Lung microvascular endothelial cell (primary cell): ENCODE measurements around the gene SLC22A3. TPM values are rescaled to one million over a fixed set of nuclear protein-coding genes. Genes with fewer than 3 reads are reported as not detected.
"Not testable (repeated sequence)": the region's sequence is repeated elsewhere in the genome, so short reads cannot be mapped to it uniquely, and the experiment has no call there.

Experiments
- DNase-seq, 2 donors: peaks; one replicate each; pipeline versions ENCODE4 v3.0.0 to v3.0.0-alpha.2; 2010; ENCODE audit warnings: low read depth in 2 of 2
- total RNA-seq: library from RNA; depleted of rRNA; stranded (reverse); fragments of >200 nt; gene quantifications from 2 replicates; pipeline ENCODE4 v1.2.1, GENCODE V29; 2014

Gene SLC22A3
- total RNA-seq, 1 donor from 2014 or later: not detected

DNA sequence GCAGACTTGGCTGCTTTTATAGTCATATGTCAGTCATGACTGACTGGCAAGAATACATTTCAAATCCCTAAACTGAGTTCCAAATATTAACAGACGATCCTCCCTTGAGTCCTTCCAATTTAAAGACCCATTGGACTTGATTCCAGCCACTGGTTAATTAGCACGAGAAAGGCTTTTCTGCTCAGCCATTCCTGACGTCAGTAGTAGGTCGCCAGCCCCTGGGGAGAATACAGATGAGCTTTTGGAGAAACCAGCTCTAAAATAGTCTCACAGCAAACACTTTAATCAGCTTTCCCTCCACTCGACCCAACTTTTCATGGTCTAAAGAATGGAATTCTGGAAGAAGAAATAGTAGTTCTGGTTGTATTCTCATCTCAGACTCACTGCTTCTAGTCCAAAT is 91.6 kb downstream of the SLC22A3 start:
- DNase-seq: no peak

DNA sequence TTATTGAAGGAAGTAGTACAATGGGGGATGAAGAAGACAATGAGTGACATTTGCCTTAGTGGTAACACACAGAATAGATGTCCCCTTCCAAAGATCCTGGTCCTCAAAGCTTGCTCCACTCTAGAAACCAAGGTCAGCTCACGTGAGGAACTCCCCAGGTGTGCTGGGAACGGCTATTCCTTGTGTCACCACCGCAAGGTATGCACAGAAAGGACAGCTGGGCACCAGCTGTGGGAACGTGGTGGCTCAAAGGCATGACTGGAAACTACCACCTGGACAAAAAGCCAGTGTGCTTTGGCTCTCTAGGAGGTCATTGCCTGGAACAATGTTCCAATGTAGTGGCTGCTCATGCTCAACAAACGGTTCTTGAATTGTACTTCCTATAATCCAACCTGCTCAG is 94.0 kb downstream of the SLC22A3 start:
- no peak for DNase-seq

DNA sequence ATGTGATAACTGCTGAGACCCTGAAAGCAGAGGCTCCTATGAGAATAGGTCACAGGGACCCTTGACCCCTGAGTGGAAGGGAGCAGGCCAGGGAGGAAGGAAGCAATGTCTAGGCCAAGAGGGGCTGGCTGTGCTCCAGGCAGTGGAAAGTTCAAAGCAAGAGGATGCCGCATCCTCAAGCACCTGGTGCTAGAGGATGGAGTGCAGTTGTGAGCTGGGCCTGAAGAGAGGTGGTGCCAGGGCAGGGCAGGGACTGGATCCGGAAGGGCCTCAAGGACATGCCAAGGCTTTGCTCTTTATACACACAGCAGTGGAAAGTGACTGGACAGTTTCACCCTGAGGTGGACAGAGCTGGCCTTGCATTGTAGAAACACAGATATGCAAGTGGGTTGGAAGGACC is 97.0 kb downstream of the SLC22A3 start:
- DNase-seq: no peak

DNA sequence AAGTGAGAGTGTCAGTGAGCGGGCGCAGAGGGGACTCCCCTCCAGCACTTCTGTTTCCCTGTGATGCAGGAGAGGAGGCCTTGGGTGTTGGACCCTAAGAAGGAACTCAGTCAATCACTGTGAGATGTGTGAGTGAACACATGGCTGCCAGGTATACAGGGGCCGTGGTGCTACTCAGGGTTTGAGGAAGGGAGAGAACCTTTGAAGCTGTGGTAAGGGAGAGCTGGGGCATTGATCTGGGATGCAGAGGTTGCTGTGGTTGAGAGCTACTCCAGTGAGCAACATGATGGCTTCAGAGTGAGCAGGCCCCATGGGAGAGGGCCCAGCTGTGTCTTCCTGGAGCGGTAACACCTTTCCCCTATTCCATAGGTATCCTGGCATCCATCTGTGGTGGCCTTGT is 99.2 kb downstream of the SLC22A3 start:
- no peak for DNase-seq

DNA sequence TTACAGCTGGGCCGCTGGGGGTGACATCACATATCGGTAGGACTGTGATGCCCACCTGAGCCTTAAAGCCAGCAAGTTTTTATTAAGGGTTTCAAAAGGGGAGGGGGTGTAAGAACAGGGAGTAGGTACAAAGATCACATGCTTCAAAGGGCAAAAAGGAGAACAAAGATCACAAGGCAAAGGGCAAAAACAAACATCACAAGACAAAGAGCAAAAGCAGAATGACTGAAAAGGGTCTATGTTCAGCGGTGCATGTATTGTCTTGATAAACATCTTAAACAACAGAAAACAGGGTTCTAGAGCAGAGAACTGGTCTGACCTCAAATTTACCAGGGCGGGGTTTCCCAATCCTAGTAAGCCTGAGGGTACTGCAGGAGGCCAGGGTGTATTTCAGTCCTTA is 101.6 kb downstream of the SLC22A3 start:
- DNase-seq: not testable (repeated sequence)

DNA sequence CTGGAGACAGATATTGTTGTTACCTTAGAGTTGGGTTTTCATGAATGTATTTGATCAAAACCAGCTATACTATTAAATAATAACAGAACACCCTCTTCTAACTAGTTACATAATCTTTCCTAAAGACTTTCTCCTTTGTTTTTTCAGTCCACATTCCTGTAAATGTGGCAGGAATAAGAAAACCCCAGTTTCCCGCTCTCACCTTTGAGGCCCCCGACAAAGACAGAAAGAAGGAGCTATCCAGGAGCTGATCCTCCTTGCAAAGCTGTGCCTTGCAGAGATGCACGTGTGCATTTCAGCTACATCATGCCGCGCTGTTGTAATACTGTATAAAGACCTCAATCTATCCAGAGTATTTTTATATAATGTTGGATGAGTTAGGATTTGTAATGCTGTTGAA is 102.7 kb downstream of the SLC22A3 start:
- DNase-seq: no peak

DNA sequence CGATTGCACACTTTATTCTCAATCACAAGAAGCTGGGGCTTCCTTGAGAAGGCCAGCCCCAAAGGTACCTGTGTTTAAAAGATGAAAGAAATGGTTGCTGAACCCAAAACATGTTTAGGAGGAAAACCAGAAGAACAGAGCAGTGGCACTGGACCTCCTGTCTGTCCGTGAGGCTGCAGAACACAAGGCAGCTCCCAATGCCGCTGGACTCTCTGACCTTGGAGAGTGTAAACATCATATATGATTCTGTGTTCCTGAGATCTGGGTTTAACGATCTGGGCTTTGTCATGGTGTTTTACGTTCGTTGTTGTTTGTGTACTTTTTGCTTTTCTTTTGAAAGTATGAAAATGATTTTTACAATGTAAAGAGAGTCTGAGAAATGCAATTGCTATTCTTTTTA is 106.1 kb downstream of the SLC22A3 start:
- no peak for DNase-seq

DNA sequence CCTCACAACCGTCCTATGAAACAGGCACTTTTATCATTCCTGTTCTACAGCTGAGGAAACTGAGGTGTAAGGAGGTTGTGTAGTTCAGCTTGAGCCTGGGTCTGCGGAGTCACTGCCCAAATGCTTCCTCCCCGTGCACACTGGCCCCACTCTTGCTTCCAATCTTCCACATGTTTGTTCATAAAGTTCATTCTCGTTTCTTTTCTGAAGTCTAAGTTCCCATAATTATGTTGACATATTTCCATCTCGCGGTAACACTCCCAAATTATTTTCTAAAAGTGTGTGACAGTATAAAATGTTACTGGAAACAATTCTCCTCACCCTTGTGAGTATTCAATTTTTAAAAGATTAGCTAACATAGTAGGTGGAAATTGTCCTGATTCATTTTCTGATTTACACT is 106.9 kb downstream of the SLC22A3 start:
- no peak for DNase-seq

DNA sequence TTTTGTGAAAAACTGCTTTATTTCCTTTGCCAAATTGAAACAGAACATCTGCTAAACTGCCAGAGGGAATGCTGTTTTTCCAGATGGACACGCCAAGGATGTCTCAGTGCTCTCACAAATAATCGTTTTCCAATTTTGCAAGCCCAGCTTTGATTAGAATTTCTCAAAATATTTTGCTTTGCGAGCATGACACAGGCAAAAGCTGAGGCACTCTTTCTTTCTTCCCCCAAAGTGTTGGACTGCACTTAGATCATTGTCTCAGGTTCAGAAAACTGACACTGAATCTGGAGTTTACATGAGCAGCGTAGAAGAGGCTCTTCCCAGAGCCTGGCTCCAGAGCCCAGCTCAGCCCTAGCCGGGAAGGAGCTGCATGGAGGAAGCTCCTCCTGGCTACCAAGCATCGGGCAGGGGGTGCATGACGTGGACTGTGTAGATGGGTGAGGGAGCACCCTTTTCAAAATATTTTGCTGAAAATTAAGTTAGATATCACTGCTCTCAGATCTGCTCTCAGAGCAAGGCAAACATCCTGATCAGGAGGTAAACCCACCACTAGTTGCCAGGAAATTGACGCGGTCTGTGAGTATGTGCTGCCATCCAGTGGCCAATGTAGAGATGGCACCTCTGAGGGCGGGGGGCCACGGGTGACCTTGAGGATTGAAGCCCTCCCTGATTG is 107.5 kb downstream of the SLC22A3 start:
- DNase-seq: peak; percentile 52 to 61

DNA sequence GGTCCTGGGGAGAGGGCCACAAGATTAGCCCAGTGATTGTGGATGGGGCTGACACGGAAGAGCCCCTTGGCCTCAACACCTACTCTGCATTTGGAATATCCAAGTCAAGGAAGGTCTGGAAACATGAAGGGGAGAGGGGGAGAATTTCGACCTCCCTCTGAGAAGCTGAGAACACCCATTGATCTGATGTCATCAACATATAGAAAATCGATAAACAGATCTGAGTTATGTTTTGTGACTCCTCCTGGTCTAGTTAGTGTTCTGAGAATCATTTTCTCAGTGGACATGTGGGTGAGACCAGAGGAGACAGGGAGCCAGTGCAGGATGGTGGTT is 108.0 kb downstream of the SLC22A3 start:
- DNase-seq: no peak

DNA sequence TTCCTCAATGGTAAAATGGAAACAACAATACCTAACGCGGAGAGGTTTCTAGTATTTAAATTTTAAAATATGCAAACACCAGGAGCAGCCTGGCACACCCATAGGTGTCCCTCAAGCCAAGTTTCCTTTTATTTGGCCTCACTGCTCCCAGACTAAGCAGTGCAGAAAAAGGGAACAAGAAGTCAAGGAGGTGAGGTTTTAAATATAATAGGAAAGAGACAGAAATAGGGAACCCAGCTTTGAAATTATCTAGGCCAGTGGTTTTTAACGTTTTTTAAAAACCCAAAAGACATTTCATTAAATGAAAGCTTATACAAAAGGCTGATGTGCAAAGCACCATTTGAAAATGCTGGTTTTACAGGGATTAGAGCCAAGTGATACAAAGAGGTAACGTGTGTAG is 109.6 kb downstream of the SLC22A3 start:
- no peak for DNase-seq

DNA sequence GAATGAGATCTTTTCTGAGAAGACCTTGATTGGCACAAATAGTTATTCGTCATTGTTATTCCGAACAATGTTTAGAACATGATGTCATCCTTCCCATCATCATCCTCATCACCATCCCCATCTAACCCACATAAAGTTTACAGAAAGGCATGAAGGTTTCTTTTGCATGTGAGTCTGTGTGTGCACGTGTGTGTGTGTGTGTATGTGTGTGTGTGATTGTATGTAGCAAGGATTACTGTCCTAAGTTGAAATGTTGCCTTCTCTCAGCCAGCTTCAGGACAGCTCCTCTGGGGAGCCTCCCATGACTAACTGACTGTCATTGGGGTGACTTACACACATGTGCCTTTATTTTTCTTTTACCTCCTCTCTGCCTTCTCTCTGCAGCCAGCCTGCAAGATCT is 113.5 kb downstream of the SLC22A3 start:
- peak in 1 of 2 donors; percentile 30 for DNase-seq

DNA sequence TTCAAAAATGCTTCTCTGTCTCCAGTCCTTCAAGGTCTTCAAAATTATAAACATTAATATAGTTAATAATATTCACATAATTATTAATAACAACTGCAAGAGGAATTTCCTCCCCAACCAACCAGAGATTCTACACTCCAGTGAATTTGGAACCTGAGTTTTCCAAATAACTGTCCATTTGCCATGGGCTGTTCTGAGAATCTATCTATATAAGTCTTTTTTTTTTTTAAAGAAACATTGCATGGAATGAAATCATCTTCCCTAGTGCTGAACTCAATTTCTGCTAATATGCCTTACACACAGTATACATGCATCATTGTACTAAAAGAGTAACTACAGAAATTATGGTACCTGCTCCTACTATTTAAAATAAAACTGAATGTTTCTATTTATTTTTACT is 113.9 kb downstream of the SLC22A3 start:
- no peak for DNase-seq

DNA sequence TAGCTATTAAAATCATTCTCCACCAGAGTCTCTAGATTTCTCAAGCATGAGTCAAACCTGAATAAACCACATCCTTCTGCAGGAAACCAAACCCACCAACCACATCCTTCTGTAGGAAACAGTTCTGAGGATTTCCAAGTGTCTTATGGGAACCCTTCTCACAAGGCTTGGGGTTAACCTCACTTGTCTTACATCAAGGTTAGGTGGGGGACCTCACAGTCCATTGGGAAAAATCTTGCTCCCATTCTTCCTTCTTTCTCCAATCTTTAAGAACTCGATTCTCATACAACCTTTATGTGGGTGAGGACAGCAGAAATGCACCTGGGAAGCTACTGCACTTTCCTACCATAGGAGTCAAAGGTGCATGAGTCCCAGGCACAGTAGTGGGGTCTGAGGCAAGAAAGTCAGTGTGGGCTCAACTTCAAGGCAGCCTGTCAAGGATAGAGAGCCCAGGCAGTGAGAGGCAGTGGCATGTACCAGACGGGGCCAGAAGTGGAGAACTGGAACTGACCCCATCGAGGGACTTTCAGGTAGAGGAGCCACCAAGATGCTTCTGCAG is 114.5 kb downstream of the SLC22A3 start:
- DNase-seq: peak in 1 of 2 donors; percentile 92

DNA sequence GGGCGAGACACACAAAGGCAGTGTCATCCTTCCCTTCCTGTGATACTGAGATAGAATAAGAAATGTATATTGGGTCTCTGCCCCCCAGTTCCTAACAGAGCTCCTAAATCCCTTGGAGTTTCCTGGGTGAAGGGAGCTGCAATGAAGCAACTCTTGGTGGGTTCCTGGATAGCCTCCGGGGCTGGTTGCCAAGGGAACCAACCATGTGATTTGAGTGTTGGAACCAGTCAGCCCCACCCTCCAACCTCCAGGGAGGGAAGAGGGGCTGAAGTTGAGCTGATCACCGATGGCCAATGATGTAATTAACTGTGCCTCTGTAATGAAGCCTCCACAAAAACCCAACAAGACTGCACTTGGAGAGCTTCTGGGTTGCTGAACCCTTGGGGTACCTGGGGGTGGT is 116.6 kb downstream of the SLC22A3 start:
- no peak for DNase-seq

DNA sequence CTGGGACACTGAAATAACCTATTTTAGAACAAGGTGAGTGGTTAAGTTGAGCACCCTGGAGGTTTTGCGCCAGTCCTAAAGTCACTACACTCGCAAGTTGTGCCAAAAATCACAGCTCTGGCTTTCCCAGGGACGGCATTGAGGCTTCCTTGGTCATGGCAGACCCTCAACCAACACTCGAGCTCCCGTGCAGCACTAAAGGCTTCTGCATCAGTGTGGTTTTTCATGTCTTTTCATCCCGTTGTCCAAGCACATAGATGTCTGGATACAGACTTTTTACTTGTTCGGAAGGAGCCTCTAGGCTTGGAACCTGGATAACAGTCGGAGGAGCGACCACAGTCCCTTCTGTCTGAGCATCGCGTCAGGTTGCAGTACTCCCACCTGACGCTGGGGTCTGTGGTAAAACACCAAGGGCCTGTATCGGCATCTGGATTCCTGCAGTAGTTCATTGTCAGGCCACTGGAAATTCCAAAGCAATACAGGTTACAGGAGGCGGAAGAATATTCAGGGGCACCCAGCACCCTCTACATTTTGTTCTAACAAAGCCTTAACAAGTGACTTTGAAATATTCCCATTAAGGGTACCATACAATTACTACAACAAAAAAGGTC is 119.2 kb downstream of the SLC22A3 start:
- not testable (repeated sequence) for DNase-seq

DNA sequence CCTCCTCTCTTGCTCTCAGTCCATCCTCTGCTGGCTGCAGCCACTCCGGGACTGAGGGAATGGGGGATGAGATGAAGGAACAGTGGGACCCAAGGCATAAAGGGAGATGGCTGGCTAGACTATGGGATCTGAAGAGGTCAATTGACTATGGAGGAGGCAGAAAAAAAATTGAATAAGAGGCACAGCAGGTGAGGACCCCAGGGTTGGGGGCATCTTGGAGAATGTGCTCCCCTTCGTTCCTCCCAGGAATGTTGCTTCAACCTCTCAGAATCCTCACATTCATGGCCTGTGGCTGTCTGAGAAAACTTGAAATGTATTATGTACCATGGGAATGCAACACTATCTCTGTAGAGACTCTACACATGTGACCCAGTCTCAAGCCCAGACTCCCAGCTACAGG is 121.0 kb downstream of the SLC22A3 start:
- no peak for DNase-seq

DNA sequence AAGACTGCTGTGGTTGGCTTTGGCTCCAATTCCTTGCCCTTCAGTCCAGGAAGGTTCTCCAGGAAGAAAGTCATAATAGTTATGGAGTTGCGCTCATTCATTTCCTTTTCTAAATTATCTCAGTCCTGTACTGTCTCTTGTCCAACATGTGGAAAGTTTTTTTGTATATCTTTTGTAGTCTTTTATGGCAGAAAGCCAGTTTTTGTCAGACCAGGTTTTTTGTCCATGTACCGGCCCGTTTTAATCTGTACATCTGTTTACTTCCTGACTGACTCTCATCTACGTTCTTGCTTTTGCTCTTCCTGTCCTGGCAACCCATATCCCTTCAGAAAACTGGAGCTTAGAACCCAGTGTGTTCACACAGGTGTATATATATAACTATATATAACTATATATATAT is 127.9 kb downstream of the SLC22A3 start:
- DNase-seq: peak; percentile 15 to 78

DNA sequence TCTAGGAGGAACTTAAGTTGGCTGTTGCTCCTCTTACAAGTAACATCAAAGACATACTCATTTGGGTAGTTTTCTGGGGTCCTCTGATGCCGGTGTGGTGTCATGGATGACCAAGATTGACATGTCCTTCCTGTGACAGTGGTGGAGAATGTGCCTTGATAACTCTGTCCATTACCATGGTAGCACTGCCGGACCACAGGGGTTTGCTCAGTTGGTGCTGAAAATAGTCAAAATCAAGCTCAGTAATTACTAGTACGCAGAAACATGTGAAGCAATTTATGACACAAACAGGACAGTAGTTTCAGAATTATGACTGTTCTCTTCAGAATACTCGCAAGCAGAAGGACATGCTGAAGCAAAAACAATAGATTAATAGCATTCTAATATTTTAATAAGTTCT is 128.9 kb downstream of the SLC22A3 start:
- not testable (repeated sequence) for DNase-seq

DNA sequence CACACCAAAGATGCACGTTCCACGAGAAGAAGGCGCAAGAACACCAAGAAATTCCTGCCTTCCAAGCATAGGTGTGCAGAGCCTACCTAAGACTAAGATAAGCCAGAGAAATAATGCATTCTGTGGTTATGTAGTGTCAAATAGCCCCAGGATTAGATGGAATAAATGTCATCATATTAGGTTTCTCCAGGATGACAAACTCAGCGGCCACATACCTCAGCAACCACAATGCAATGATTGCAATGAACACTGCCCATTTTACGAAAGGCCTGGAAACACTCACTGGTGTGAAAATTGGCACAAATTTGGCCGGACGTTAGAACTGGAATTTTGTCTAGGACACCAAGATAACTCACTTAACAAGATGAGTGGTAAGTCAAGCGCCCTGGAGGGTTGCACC is 129.7 kb downstream of the SLC22A3 start:
- DNase-seq: no peak

DNA sequence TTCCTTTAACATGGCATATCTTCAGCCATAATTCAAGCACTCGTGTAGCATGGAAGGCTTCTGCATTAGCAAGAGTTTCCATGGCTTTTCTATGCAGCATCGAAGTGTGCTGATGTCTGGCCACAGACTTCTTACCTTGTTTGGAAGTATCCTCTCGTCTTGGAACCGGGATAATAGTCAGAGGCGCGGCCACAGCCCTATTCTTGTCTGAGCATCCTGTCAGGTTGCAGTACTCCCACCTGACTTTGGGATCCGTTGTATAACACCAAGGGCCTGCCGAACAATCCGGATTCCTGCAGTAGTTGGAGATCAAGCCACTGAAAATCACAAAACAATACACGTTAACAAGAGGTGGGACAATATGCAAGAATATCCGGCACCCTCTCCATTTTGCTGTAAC is 138.9 kb downstream of the SLC22A3 start:
- DNase-seq: no peak

DNA sequence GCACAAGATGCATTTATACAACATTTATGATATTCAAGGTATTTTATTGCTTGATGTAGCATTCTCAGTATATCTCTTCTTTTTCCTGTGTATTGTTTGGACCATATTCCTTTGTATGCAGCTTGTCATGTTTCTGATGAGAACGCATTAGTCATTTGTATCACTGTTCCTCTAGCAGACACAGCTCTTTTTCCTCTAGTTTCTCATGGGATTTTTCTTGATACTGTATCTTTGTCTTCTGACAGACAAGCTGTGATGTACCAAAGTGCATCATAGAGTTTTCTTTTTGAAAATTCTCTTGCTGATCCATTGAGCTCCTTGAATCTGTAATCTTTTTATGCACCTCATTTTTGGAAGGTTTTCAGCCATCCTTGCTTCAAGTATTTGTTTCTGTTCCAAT is 140.9 kb downstream of the SLC22A3 start:
- no peak for DNase-seq

DNA sequence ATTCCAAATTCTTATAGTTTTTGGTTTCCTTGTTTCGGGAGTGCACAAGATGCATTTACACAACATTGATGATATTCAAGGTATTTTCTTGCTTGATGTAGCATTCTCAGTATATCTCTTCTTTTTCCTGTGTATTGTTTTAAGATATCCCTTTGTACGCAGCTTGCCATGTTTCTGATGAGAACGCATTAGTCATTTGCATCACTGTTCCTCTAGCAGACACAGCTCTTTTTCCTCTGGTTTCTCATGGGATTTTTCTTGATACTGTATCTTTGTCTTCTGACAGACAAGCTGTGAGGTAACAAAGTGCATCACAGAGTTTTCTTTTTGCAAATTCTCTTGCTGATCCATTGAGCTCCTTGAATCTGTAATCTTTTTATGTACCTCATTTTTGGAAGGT is 146.4 kb downstream of the SLC22A3 start:
- no peak for DNase-seq
